Measurements from ENCODE around the gene MRC2. TPM values are rescaled to one million over a fixed set of nuclear protein-coding genes. Genes with fewer than 3 reads are reported as not detected.

The MRC2 gene
- total RNA-seq, 1 donor = 336 TPM

GRCh38 chr17:62668091-62668804 is 40.8 kb downstream of the MRC2 start:
- no peak for DNase-seq (ENCODE audit: low read depth)
- no peak overlapping the region for H3K4me3 ChIP-seq (ENCODE audit: low read depth, low read length)
- TF ChIP-seq, protein P1, sequence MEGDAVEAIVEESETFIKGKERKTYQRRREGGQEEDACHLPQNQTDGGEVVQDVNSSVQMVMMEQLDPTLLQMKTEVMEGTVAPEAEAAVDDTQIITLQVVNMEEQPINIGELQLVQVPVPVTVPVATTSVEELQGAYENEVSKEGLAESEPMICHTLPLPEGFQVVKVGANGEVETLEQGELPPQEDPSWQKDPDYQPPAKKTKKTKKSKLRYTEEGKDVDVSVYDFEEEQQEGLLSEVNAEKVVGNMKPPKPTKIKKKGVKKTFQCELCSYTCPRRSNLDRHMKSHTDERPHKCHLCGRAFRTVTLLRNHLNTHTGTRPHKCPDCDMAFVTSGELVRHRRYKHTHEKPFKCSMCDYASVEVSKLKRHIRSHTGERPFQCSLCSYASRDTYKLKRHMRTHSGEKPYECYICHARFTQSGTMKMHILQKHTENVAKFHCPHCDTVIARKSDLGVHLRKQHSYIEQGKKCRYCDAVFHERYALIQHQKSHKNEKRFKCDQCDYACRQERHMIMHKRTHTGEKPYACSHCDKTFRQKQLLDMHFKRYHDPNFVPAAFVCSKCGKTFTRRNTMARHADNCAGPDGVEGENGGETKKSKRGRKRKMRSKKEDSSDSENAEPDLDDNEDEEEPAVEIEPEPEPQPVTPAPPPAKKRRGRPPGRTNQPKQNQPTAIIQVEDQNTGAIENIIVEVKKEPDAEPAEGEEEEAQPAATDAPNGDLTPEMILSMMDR (IDR thresholded peaks at IDR 0.05; ENCODE audit: insufficient read depth, low read depth, low read length) = no peak

GRCh38 chr17:62670202-62670821 is 42.8 kb downstream of the MRC2 start:
- no peak overlapping the region for H3K4me3 ChIP-seq (ENCODE audit: low read depth, low read length)
- TF ChIP-seq, protein P1 (IDR thresholded peaks at IDR 0.05; ENCODE audit: insufficient read depth, low read depth, low read length) = no peak
- DNase-seq (ENCODE audit: low read depth) = no peak

GRCh38 chr17:62671553-62671952 is 44.1 kb downstream of the MRC2 start:
- TF ChIP-seq, protein P1 (IDR thresholded peaks at IDR 0.05; ENCODE audit: insufficient read depth, low read depth, low read length) = no peak
- no peak overlapping the region for H3K4me3 ChIP-seq (ENCODE audit: low read depth, low read length)
- DNase-seq (ENCODE audit: low read depth) = no peak

- TF ChIP-seq, protein P1 (IDR thresholded peaks at IDR 0.05; ENCODE audit: insufficient read depth, low read depth, low read length) = no peak
- DNase-seq (ENCODE audit: low read depth) = no peak
- no peak overlapping the region for H3K4me3 ChIP-seq (ENCODE audit: low read depth, low read length)
These were observed 45.5 kb downstream of the MRC2 start for GRCh38 chr17:62672957-62673356.

GRCh38 chr17:62673614-62674362 is 46.3 kb downstream of the MRC2 start:
- H3K4me3 ChIP-seq (ENCODE audit: low read depth, low read length) = no peak overlapping the region
- TF ChIP-seq, protein P1 (IDR thresholded peaks at IDR 0.05; ENCODE audit: insufficient read depth, low read depth, low read length) = no peak
- no peak for DNase-seq (ENCODE audit: low read depth)

- no peak overlapping the region for H3K4me3 ChIP-seq (ENCODE audit: low read depth, low read length)
- TF ChIP-seq, protein P1 (IDR thresholded peaks at IDR 0.05; ENCODE audit: insufficient read depth, low read depth, low read length) = no peak
- DNase-seq (ENCODE audit: low read depth) = no peak
These were observed 46.9 kb downstream of the MRC2 start for GRCh38 chr17:62674363-62674739.
